CD4-positive, alpha-beta T cell treated with Interleukin-10 for 1 hour (primary cell): ENCODE data around the gene SAT1.
"Not testable (repeated sequence)": the region's sequence is repeated elsewhere in the genome, so short reads cannot be mapped to it uniquely, and the experiment has no call there.

Experiments used
- DNase-seq: peaks from one replicate; pipeline ENCODE4 v3.0.0-alpha.2; 2020

SAT1 gene

GRCh38 chrX:23782863-23783588, at the start of gene SAT1:
Gene SAT1, plus strand, starts transcription at chrX:23783173. Its CDS starts 179 bp downstream, at chrX:23783352.
- peak; percentile 95 for DNase-seq

DNA sequence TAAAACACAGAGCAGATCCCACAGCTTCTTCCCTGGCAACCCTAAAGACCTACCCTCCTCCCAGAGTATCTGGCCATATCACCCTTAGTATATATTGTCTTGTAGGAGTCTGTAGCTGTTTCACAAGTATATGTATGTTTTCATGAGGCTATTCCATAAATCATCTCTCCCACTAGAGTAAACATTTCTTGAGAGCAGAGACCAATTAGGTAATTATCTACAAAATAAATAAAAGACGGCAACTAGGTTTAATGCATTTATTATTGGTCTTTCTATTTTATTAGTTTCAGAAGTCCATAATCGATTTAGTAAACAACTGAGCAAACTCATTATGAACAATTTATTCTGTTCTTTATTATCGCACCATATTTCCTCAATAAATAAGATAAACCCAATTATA, 46.9 kb upstream of the SAT1 start:
- DNase-seq, result no peak

- no peak for DNase-seq
These were observed 45.6 kb upstream of the SAT1 start for GRCh38 chrX:23737413-23737812.

DNA sequence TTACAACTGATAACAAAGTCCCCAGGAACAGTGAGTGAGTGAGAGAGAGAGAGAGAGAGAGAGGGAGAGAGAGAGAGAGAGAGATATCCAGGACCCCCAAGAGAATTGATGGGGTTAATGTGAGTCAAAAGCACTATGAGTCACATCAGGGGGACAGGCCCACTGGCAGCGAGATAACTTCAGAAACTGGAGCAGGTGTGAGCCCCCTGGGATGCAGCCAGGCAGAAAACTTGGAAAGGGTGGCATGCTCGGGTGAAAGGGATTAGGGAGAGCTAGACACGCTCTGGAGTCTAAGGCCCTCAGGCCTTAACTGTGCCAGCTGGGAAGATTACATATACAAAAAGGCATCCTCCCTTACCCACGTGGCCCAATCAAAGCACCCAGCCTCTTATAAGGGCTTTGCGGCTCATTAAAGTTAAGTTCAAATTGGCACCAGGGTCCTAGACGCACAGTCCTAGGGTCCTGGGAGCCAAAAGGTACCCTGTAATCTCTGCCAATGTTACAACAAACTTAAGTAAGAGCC, 40.7 kb upstream of the SAT1 start:
- DNase-seq, result peak; percentile 22

DNA sequence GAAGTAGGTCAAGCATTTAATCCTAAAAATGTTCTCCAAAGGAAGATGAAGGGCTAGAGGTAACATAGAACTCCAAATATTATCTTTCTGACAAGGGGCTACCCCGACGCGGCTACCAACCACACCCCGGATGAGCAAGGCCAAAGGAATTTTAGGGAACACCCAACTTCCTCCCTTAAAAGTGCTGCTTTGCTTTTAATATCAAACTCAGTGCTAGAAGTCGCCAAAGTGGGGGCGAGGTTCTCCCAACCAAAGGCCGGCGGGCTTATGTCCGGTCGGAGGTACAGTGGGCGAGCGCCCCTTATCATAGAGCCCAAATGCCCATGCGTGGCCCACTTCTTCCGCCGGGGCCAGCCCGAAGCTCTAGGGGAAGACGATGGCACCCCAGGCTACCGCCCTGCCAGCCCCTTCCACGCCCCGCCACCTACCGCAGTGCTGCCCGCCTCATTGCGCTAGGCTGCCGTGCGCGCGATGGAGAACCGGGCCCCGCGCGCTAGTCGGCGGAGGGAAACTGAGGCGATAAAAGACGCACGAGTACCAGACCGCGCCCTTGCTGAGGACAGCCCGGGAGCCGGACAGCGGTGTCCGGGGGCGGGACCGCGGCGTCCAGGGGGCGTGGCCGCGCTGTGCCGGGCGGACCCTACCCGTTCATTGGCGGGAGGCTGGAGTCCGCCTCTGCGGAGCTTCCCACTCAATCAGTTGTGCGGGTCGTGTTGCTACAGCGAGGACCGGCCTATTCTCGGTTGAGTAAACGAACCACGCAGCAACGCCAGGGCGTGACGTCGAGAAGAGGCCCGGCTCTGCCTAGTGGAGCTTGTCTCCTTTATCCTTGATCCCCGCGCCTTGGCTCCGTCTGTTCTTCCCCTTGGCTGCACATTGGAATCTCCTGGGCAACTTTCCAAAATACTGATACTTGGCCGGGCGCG, 40.0 kb upstream of the SAT1 start, which contains the start of gene ACOT9:
ACOT9 (minus strand) TSS at position 580 of the 926 bp plus-strand sequence; CDS start at position 448, 132 bp downstream.
- DNase-seq, result peak; percentile 80

- not testable (repeated sequence) for DNase-seq
These were observed 39.4 kb upstream of the SAT1 start for GRCh38 chrX:23743623-23743971.

DNA sequence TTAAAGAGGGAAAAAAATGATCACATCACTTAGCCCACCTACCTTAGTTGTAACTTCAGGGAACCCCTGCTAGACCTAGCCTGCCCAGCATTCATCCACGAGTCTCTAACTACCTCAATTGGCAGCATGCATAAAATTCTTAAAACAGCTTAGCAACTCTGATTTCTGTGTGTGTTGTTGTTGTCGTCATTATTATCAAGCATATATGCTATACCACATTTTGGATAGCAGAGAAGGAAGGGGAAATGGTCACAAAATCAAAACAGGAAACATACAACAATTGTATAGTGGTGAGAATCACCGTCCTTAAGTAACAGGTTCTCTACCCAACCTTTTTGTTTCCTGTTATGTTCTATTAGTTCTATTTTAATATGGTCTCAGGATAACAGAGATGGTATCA, 37.2 kb upstream of the SAT1 start:
- DNase-seq, result peak; percentile 57

DNA sequence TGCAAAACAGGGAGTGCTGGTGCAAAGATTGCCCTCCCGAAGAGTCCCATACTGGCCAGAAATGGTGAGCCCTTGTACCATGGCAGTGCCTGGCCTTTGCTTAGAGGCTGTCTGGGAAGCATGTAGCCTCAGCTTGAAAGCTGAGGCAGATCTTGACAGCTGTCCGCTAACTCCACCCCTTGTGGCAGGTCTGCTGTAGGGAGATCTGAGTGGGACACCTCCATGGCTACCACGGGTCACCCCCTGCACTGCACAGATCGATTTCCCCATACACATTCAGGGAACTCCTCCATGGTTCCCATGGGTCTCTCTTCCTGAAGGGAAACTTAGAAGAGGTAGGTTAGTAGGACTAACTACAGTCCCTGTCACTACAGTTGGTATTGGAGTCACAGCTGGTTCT, 33.8 kb upstream of the SAT1 start:
- no peak for DNase-seq

GRCh38 chrX:23749576-23749975, 33.4 kb upstream of the SAT1 start:
- DNase-seq, result no peak

GRCh38 chrX:23752740-23753415, 30.1 kb upstream of the SAT1 start:
- no peak for DNase-seq

DNA sequence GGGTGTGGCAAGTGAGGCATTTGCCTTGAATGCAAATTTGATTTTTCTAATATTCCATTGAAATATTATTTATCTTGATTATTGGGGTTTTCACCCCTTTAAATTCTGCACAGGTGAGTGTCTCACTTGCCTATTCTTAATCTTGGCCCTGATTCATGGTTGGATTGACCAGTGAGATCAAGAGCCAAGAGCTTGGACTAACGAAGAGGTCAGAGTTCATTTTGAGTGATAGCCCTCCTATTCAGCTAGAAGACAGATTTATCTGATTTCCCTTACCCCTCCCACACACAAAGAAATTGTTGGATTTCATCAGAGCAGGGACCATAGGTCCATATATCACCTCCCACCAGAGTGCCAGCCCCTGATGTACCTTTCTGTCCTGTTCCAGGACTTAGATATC, 28.3 kb upstream of the SAT1 start:
- DNase-seq, result no peak

GRCh38 chrX:23756165-23756564, 26.8 kb upstream of the SAT1 start:
- DNase-seq, result peak; percentile 82

- no peak for DNase-seq
These were observed 23.2 kb upstream of the SAT1 start for GRCh38 chrX:23759821-23760220.

DNA sequence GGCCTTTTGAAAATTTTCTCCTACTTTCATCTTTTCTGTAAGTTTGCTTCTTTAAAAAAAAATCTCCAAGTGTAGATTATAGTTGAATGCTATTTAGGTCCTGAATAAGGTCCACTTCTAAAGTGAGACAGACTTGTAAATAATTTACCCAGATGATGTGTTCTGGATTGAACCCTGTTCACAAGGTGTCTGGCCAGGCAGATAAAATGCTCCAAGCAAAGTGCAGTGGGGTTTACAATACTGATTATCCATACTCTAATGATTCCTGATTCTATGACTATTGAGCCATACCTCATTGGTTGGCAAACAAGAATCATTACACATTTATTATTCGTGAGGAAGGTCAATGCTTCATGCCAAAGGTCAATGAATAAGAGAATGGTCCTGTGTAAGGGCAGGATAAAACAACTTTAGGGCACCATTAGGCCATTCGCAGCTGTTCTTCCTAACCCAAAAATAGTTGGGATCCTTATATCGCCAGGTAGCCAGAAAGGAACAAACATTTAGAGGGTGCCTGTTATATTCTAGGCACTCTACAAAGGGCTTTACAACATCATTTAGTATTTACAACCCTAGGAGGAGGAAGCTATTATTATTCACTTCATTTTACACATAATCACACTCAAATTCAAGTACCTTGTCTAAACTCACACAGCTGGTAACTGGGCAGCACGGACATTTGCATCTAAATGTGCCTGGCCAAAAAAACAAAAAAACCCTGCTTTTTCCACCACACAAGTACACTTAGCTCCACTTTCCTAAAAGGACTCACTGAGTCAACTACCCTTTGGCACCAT, 18.6 kb upstream of the SAT1 start:
- DNase-seq, result no peak

- no peak for DNase-seq
These were observed 17.5 kb upstream of the SAT1 start for GRCh38 chrX:23765449-23765848.

DNA sequence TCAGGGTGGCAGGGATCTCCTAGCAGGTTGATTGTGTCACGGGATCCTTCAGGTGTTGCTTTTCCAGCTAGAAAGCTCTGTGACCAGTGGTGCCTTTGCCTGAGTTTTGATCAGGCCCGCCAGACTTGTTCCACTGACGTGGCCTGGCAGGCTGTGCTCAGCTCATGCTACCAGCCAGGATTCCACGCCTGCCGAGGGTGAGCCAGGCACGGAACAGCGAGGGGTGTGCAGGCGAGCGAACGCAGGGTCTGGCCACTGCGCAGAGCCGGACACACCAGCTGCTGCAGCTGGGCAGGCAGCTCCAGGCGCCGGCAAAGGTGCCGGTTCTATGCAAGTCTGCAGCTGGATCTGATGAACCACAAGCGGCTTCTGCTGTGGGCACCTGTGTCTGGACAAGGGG, 17.1 kb upstream of the SAT1 start:
- DNase-seq, result no peak

DNA sequence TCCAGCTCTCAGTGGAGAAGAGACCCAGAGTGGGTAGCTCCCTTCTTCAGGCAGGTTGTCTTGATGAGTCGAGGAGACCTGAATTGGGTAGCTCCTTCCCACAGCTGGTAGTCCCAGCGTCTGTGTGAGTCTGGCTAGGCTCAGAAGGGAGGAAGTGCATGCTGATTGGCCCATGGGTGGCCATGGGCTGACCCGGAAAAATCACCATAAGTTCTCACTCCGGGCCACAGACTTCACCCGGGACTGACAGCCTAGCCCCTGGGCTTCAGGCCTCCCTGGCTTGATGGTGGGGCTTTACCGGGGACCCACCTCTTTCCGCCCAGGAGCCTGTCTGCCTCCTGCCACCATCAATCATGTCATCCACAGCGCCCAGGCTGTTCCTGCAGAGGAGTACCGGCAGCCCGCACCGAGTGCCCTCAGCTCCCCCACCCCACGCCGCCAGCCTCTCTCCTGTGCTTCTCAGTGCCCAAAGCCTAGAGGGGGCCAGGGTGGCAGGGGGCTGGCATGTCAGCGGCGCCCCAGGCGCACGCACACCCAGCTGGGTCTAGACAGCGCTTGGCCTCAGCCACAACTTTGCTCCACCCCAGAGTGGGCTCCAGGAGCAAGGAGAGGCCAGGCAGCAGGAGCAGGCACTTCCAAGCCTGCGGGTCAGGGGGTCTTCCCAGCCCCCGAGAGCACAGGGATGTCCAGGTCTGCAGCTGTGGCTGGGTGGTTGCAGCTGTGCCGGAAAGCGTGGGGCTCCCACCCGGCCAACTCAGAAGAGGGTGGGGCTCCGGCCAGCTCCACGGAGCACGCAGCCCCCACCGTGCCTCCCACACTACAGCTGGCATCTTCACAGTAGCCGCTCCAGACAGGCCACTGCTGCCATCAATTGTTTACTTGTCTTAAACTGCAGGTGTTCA, 16.1 kb upstream of the SAT1 start:
- peak; percentile 28 for DNase-seq

DNA sequence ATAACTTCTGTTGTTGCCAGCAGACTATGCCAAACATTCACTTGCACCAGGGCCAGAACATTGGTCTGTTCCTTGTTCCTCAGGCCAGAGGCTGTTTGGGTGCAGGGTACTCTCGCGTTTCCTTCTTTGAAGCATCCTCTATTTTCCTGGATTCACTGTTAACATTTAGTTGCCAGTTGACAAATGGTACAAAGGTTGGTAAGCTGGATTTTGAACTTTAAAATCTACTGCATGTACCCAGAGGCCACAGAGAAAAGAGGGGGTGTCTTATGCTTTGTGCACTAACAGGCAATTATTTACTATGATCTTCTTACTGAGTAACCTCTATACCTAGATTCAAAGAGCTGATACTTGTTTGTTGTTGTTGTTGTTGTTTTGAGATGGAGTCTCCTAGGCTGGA, 12.8 kb upstream of the SAT1 start:
- DNase-seq, result no peak

DNA sequence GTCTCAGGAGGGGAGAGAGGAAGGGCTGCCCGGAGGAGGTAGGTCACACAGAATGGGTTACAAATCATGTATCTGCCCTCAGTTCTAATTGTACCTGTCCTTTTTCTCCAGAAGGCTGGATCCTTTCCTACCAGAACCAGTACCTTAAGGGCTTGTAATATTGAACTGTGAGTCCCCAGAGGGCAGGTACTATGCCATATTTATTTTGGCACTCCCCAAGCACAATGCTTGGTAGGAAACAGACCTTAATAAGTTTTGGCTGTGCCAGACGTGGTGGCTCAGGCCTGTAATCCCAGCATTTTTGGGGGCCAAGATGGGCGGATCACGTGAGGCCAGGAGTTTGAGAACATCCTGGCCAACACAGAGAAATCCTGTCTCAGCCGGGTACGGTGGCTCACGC, 11.9 kb upstream of the SAT1 start:
- DNase-seq, result not testable (repeated sequence)

DNA sequence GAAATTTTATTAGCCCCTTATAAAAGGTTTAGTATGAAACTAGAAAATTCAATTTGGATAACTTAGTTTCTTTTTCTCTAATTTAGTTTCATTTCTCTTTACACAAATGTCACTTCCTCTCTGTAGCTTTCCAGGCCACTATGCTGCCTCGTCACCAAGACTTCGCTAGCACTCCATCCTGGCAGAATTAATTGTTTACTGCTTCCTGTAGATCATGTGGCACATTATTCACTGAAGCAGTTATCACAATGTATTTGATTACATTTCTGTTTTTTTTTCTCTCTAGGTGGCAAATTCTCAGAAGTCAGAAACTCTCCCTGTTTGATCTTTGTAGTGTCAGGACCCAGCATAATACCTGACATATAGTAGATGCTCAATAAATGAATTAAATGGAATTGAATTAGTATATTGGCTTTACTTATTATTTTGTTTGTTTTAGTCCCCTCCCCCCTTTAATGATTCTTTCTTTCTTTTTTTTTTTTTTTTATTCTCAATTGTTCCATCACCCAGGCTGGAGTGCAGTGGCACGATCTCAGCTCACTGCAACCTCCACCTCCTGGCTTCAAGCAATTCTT, 9.3 kb upstream of the SAT1 start:
- DNase-seq, result peak; percentile 82

GRCh38 chrX:23776363-23776762, 6.6 kb upstream of the SAT1 start:
- DNase-seq, result no peak
